Peyer's patch (tissue), 4 donors: ENCODE data around the gene RBBP6.

Experiments used
- CTCF ChIP-seq, 6 experiments: fragments of 450-650 bp in 4 of 6; fragments of 200-600 bp in 2 of 6; sonication (generic) in 1 of 6; IDR thresholded peaks; one replicate each; pipeline ENCODE4 v1.5.1; 2017 to 2019; ENCODE audit warnings: antibody characterized with exemption in 6 of 6, mild to moderate bottlenecking in 3 of 6, moderate library complexity in 1 of 6
- POLR2A ChIP-seq, 2 donors: fragments of 450-650 bp; IDR thresholded peaks; one replicate each; pipeline ENCODE4 v1.5.1; 2017; ENCODE audit warnings: antibody characterized with exemption in 2 of 2, mild to moderate bottlenecking in 2 of 2, moderate library complexity in 2 of 2

DNA sequence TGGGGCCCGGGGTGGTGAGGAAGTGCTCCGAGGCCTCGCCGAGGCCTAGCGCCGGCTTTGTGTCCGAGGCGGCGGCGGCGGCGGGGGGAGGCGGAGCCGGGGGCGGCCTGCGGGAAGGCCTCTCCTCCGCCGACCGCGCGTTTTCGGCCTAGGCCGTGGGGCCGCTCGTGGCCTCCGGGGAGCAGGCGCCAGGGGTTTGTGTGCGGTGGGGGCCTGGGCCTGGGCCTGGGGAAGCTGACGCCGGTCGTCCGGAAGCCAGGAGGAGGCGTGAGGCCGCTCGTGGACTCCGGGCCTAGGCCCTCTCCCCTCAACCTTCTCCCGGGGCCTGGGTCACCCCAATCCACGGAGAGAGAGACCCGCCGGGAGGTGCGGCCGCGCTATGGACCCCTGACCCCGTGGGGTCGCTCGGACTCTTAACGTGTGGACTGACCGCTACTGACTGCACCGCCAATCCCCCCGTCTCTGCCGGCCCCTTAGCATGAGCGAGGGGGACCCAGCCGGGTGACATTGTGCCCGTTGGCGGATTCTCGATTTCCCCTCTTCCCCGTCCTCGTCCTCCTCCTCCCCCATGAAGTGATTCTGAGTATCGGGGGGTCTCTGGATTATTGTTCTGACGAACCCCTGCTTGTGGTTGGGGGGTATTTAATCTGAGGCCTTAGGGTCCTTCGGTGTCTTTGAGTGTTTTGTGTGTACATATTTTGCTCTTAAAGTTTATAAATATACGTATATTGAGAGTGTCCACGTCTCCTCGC is 660 bp downstream of the RBBP6 start:
- TF ChIP-seq CTCF (IDR thresholded peaks at IDR 0.05) (no peak), POLR2A (IDR thresholded peaks at IDR 0.05) (no peak)
